Transverse colon (tissue), 4 donors: ENCODE data around the gene GNL3L.

ENCODE experiments used
- CTCF ChIP-seq, 5 experiments: fragments of 200-600 bp in 3 of 5; fragments of 450-650 bp in 2 of 5; sonication (generic) in 3 of 5; IDR thresholded peaks; 1 replicate in 2 of 5; 2 replicates in 3 of 5; pipeline ENCODE4 v1.5.1; 2016 to 2017; ENCODE audit warnings: antibody characterized with exemption in 5 of 5, inconsistent platforms in 3 of 5, mild to moderate bottlenecking in 2 of 5, moderate library complexity in 1 of 5
- POLR2AphosphoS5 ChIP-seq, 3 donors: sonication (generic); formaldehyde crosslinking; IDR thresholded peaks; one replicate each; pipeline ENCODE4 v1.6.1; 2016; ENCODE audit warnings: antibody characterized with exemption in 3 of 3

DNA sequence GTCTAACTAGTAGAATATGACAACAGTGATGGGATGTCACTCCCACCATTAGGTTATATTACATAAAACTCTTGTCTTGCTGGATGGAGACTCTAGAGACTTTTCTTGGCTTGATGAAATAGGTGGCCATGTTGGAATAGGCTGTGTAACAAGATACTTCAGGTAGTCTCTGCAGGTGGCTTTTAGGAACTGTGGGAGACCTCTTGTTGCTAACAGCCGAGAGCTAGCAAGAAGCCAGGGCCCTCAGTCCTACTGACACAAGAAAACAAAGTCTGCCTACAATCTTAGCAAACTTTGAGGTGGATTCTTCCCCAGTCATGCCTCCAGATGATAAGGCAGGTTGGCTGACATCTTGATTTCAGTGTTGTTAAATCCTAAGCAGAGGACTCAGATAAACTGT is 72.5 kb downstream of the GNL3L start:
- TF ChIP-seq CTCF (IDR thresholded peaks at IDR 0.05) (no peak), POLR2AphosphoS5 (IDR thresholded peaks at IDR 0.05) (no peak)
